GM12873 (cell line): ENCODE measurements around the gene CLEC4F.

Experiments
- TF ChIP-seq, protein P1 (sequence below): IDR thresholded peaks from 2 replicates; pipeline ENCODE4 v1.5.1; 2012; ENCODE audit warnings: low read depth, mild to moderate bottlenecking, moderate library complexity, low read length, control low read depth; ENCODE audit not compliant: insufficient read depth; ENCODE audit errors: missing control alignments

CLEC4F gene

GRCh38 chr2:70771446-70771845, 49.0 kb downstream of the CLEC4F start:
- TF ChIP-seq, protein P1, sequence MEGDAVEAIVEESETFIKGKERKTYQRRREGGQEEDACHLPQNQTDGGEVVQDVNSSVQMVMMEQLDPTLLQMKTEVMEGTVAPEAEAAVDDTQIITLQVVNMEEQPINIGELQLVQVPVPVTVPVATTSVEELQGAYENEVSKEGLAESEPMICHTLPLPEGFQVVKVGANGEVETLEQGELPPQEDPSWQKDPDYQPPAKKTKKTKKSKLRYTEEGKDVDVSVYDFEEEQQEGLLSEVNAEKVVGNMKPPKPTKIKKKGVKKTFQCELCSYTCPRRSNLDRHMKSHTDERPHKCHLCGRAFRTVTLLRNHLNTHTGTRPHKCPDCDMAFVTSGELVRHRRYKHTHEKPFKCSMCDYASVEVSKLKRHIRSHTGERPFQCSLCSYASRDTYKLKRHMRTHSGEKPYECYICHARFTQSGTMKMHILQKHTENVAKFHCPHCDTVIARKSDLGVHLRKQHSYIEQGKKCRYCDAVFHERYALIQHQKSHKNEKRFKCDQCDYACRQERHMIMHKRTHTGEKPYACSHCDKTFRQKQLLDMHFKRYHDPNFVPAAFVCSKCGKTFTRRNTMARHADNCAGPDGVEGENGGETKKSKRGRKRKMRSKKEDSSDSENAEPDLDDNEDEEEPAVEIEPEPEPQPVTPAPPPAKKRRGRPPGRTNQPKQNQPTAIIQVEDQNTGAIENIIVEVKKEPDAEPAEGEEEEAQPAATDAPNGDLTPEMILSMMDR: no peak

DNA sequence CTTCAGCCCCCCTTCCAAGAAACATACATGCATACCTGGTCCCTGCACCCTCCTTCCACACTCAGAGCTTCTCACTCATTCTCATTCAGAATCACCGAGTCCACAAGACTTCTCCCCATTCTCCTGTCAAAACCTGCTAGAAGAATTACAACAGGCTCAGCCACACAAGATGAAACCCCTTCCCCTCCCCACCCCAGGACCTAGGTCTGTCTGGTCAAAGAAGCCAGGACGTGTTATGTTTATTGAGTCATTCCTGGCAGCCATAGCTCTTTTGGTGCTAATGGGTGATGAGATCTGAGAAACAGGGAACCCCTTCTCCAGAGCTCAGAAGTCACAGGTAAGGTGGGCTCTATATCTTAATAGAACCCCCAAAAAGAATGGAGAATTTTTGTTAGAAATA, 50.9 kb downstream of the CLEC4F start:
- TF ChIP-seq, protein P1: no peak

DNA sequence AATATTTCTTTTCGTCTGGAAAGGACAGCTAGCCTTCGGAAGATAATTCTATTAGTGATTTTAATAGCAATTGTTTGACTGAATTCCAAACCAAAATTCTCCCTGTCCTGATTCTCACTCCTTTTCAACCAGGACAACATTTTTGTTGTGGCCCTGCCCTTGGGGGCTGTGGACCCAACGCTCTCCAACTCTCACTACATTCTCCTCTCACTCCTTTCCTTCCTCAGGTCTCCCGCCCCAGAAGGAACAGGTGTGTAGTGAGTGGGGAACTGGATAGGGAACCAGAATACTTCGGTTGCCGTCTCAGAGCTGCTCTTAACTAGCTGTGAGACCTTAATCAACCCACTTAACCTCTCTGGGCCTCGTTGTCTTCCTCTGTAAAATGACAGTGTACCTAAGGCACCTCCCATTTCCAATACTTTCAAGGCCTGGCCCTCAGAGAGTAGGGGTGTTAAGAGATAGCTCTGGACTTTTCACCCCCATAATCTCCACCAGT, 51.8 kb downstream of the CLEC4F start:
- TF ChIP-seq, protein P1: no peak

DNA sequence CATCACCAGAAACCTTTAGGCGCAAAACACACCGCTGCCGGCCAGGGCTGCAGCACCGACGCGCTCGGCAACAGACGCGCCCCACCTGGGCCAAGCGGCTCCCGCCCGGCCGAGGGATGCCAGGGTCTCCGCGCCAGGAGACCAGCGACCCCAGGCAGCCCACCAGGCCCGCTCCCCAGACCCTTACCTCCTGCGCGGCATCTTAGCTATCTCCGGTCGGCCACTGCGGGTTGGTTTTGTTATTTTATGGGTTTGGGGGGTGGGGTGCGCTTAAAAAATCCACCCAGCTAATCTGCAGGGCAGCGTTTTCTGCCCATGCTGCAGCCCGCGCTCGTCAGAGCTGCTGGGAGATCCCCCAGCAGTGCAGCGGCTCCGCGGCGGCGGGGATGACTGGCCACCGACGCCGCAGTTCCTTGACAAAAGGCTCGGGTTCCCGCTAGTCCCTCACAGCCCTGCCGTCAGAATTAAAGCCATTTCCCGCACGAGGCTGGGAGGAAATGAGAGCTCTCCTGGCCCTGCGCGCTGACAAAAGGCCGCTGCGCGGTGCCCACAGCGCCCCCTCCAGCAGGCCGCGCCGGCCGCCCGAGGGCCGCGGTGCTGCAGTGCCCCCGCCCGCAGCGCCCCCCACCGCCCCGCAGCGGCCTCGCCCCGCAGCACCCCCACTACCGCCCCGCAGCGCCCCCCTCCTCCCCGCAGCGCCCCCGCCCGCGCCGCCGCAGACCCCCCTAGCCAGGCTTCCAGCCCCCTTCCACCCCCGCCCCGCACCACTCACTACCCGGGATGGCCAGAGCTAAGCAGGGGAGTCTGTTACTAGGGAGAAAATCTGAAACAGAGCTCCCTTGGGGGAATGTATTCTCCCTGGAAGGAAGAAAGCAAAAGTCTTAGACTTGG, 52.5 kb downstream of the CLEC4F start, which contains the start of gene ADD2:
Gene ADD2, minus strand, starts transcription at position 502 of the 891 bp plus-strand sequence. CDS start 61,792 bp downstream, outside the sequence.
- TF ChIP-seq, protein P1: peak; percentile 34

DNA sequence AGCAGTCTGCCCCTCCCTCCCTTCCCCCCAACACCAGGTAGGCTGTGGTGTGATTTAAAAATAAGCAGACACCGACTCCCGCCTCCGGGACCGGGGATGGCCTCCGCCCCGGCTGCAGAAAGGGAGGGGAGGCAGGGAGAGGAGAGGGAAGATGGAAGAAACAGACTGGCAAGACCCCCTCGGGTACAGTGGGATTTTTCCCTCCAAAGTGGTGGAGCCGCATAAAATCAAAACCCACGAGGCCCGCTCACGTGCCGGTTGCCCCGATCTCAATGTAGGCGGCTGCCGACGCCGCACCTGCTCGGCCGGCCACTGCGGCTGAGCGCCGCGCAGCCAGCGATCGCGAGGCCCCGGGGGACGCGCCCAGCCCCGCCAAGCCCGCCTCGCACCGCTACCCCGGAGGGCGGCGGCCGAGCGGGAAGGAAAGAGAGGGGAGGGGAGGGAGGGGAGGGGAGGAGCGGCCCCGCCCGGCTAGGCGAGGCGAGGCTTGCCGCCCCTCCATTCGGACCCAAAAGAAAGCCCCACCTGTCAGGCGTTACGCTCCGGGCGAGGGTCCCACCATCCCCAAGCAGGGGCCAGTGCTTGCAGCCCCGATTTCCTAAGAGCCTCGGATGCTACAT, 53.2 kb downstream of the CLEC4F start:
- TF ChIP-seq, protein P1: no peak

- TF ChIP-seq, protein P1: no peak
Observed at GRCh38 chr2:70766357-70767078, 53.9 kb downstream of the CLEC4F start.
